ENCODE measurements around the gene ACVR1. TPM values are rescaled to one million over a fixed set of nuclear protein-coding genes. Genes with fewer than 3 reads are reported as not detected.

ACVR1 gene
- total and polyA plus RNA-seq, 9 of the 15 experiments (the other 6 are each of a cell fraction or from before 2014, with no cell fraction given): 3.8 to 14.3 (median 6.9) TPM

GRCh38 chr2:157898591-157898996 lies 22.5 kb upstream of the ACVR1 start (continued):
- TF ChIP-seq RBM17 (IDR thresholded peaks at IDR 0.05; ENCODE audit: borderline replicate concordance, low read depth, low read length): no peak
- TF ChIP-seq FOXA3 (CRISPR knock-in tag; conservative IDR thresholded peaks at IDR 0.05 in 1 of 2, IDR thresholded peaks at IDR 0.05 in 1 of 2): no peak
- no peak for TF ChIP-seq KDM4B (IDR thresholded peaks at IDR 0.05; ENCODE audit: borderline replicate concordance in 2 of 2, low read depth in 1 of 2)
- peak; percentile 69 for TF ChIP-seq CBFA2T2 (conservative IDR thresholded peaks at IDR 0.05)
- no peak for TF ChIP-seq TAF7 (tag; IDR thresholded peaks at IDR 0.05)
- no peak for TF ChIP-seq HOXB6 (CRISPR knock-in tag; IDR thresholded peaks at IDR 0.05; ENCODE audit: borderline replicate concordance)
- no peak for TF ChIP-seq ZNF75A (CRISPR knock-in tag; IDR thresholded peaks at IDR 0.05)
- no peak for TF ChIP-seq RBM22 (IDR thresholded peaks at IDR 0.05; ENCODE audit: low read depth, low read length, poor library complexity, severe bottlenecking)
- TF ChIP-seq MTA2 (IDR thresholded peaks at IDR 0.05; ENCODE audit: low read depth): no peak
- TF ChIP-seq U2AF1 (optimal IDR thresholded peaks at IDR 0.05; ENCODE audit: low read depth, low read length): no peak
- no peak for TF ChIP-seq ZBTB9 (CRISPR knock-in tag; IDR thresholded peaks at IDR 0.05)
- no peak for TF ChIP-seq MBD2 (IDR thresholded peaks at IDR 0.05; ENCODE audit: borderline replicate concordance, low read depth)
- peak; percentile 55 for TF ChIP-seq CREM (IDR thresholded peaks at IDR 0.05; ENCODE audit: low read depth)
- no peak for TF ChIP-seq BDP1 (IDR thresholded peaks at IDR 0.05; ENCODE audit: insufficient read depth, insufficient read length)
- no peak for TF ChIP-seq CHD7 (IDR thresholded peaks at IDR 0.05; ENCODE audit: low read depth, low read length)
- TF ChIP-seq ZNF124 (CRISPR knock-in tag; IDR thresholded peaks at IDR 0.05): no peak
- TF ChIP-seq CBFA2T3 (IDR thresholded peaks at IDR 0.05): peak; percentile 80
- no peak for TF ChIP-seq TARDBP (IDR thresholded peaks at IDR 0.05)
- no peak for TF ChIP-seq ZKSCAN3 (CRISPR knock-in tag; IDR thresholded peaks at IDR 0.05)
- TF ChIP-seq ZKSCAN1 (IDR thresholded peaks at IDR 0.05; ENCODE audit: low read depth, low read length): no peak

Data from K562 (cell line).